ENCODE measurements around the gene MRPL40.
A peak's percentile ranks its signal among the peaks of the same experiment; 100 is the strongest.
"Not testable (repeated sequence)": the region's sequence is repeated elsewhere in the genome, so short reads cannot be mapped to it uniquely, and the experiment has no call there.

Gene MRPL40

GRCh38 chr22:19442166-19442565 is 9.8 kb downstream of the MRPL40 start:
- DNase-seq (ENCODE audit: low read depth), result no peak

DNA sequence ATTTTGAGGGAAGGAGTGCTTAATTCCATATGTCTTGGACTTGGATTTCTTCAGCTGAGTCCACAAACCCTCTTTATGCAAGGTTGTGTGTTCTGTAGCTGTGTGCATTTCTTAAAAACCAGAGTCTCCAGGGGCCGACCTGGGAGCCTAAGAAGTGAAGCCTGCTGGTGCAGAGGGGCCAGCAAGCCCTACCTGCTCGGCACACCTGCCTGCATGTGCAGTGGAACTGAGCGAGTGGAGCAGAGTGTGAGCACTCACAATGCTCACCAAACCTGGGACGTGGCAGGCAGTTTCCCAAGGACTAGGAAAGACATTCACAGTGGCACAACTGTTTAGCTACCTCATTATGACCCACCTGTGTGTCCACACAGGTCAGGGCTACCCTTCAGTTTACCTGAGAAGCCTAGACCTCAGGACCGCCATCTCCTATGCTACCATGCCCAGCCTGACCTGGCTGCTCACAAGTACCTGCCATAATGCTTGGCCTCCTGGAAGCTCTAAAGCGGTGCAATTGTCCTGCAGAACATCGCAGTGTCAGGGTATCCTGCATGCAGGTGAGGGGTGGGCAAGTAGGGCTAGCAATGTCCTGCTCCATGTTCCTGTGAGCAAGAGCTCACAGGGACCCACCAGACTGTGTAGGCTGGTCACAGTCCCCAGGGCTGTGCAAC is 11.3 kb downstream of the MRPL40 start:
- DNase-seq (ENCODE audit: low read depth), result no peak

DNA sequence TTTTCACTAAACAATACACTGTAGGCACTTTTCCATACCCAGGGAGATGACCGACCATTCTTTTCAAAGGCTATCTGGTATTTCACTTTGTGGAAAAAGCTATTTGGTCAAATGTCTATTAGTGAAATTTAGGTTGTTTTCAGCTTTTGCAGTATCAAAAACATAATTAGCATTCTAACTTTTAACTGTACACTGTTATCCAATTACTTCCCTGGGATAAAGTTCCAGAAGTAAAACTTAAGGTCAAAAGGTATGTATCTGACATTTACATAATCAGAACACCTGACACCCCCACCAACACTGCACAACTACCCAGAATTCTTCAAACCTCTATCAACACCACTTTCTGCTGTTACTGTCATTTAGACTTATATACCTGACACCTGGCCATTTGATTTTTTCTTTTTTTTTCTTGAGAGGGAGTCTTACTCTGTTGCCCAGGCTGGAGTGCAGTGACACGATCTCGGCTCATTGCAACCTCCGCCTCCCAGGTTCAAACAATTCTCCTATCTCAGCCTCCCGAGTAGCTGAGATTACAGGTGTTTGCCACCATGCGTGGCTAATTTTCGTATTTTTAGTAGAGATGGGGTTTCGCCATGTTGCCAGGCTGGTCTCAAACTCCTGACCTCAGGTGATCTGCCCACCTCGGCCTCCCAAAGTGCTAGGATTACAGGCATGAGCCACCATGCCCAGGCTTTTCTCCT is 13.1 kb downstream of the MRPL40 start:
- DNase-seq (ENCODE audit: low read depth), result not testable (repeated sequence)

GRCh38 chr22:19446603-19447329 is 14.4 kb downstream of the MRPL40 start:
- no peak for DNase-seq (ENCODE audit: low read depth)

DNA sequence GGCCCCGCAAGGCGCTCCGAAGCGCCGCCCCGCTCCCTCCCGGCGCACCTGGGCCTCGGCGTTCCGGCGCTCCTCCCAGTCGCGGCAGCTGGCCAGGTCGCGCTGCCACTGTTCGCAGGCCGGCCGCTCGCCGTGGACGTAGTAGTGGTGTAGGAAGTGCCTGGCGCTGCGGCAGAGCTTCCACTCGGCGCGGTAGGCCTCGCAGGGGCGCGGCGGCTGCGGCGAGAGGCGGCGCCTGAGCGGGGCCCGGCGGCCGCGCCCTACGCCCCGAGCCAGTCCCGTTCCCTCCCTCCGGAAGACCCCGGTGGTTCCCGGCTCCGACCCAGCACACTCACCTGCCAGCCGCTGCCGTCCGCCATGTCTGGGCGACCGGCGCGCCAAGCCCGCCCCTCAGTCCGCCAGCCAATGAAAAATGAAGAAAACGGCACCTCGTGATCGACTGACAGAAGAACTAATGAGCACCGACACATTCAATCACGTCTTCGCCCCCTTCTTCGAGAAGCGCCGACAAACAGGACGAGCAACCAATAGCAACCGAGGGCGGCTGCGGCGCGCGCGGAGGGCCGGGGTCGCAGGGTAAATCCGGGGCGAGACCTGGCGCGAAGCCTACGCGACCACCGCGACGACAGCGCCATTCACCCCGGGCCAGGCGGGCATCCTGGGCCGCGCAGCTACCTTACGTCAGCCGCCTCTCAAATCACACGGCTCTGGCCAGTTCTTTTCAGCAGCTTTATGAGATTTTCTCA is 15.2 kb downstream of the MRPL40 start, which contains the start of gene C22orf39:
TSS of gene C22orf39 (minus strand) at position 382 of the 746 bp plus-strand sequence. CDS start at position 359, 23 bp downstream.
- peak; percentile 68 for DNase-seq (ENCODE audit: low read depth)

GRCh38 chr22:19448076-19448607 is 15.8 kb downstream of the MRPL40 start:
- DNase-seq (ENCODE audit: low read depth), result no peak

DNA sequence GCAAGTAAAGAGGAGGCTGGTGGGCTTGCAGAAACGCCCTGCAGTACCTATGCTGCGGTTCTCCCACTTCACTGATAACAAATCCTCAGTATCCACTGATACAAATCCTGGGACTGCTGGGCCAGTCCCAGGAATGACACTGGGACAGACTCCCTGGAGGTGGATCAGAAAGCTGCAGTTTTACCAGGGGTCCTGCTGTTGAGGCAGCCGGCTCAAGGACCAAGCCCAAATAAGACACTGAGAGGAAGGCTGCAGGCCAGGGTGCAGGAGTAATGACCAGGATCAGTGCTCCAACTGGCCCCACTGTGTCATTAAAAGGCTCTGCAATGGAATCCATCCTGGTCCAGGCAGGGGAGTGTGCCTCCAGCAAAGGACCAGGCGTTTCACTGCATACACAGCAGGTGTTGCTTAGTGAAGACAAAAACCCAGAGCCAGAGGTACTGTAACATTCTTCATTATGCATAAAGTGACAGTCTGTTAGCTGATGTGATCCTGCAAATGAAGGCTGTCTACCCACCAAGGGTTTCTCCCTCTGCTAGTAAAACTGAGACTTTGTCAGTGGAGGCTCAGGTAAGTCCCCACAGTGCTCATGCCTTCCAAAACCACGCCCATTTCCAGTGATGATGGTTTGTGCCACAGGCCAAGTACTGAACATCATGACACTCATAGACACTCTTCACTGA is 16.5 kb downstream of the MRPL40 start:
- DNase-seq (ENCODE audit: low read depth), result no peak

DNA sequence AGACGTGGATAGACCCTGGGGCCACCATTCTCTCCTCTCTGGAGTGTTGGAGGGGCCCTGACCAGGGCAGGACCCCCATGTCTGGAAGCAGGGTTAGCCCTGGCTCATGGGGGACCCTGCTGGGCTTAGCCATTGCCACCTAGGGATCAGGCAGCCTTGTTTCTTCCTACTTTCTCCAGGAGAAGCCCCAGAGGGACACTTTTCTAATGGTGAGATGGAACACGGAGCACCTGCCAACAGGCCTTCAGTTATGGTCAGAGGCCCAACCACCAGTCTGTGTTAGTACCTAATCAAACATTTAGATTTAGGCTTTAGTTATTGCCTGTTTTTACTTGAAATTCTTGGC is 17.1 kb downstream of the MRPL40 start:
- DNase-seq (ENCODE audit: low read depth), result no peak

DNA sequence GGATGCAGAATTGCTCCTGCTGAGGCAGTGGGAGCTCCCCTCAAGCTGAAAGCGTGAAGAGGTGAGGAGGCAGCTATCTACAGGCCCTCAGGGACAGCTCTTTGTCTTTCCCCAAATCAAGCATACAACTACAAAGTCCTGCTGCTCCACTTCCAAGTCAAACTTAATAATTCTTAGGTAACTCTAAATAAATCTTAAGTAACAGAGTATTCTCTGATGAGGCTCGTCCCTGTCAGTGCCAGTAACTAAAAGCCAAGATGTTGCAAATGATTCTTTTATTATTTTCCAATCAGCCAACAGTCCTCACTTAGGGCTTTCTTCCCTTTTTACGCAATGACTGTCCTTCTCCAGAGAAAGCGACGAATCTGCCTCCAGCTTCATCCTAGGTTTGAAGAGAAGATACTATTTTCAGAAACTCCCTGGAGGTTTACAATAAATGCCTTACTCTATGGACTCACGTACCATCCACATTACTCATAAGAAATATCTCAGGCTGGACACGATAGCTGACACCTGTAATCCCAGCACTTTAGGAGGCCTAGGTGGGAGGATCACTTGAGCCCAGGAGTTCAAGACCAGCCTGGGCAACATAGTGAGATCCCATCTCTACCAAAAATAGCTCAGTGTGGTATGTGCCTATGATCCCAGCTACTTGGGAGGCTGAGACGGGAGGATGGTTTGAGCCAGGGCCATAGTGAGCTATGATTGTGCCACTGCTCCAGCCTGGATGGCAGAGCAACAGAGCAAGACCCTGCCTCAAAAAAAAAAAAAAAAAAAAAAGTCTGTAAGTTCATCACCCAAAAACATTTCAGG is 18.2 kb downstream of the MRPL40 start:
- DNase-seq (ENCODE audit: low read depth), result no peak

DNA sequence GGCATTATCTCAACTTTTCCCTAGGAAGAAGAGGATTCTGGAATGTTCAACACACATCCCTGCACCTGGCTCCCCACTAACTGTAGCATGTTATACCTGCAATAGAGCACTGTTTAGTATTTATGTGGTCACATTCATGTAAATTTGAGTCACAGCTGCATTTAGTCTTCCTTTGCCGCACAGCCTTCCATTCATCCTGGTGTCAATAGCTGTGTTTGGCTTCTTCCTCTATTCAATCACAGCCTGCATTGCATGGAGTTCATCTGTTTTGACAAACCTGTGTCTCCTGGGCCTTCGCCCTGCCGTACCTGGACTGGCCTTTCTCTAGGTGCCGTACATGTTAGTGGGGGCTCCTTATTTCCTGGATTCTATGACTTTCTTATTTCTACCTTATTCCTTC is 19.2 kb downstream of the MRPL40 start:
- no peak for DNase-seq (ENCODE audit: low read depth)

- no peak for DNase-seq (ENCODE audit: low read depth)
These were observed 21.4 kb downstream of the MRPL40 start for GRCh38 chr22:19453718-19454117.

DNA sequence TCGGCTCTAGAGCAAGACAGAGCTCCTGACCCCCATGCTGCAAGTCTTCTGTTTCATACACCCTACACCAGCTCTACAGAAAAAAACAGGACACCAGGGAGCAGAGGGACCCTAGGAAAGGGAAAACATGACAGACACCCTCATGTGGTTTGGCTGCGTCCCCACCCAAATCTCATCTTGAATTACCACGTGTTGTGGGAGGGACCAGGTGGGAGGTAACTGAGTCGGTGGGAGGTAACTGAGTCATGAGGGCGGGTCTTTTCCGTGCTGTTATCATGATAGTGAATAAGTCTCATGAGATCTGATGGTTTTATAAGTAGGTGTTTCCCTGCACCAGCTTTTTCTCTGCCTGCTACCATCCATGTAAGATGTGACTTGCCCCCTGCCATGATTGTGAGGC is 21.8 kb downstream of the MRPL40 start:
- DNase-seq (ENCODE audit: low read depth), result no peak

GRCh38 chr22:19455033-19455432 is 22.7 kb downstream of the MRPL40 start:
- DNase-seq (ENCODE audit: low read depth), result no peak

DNA sequence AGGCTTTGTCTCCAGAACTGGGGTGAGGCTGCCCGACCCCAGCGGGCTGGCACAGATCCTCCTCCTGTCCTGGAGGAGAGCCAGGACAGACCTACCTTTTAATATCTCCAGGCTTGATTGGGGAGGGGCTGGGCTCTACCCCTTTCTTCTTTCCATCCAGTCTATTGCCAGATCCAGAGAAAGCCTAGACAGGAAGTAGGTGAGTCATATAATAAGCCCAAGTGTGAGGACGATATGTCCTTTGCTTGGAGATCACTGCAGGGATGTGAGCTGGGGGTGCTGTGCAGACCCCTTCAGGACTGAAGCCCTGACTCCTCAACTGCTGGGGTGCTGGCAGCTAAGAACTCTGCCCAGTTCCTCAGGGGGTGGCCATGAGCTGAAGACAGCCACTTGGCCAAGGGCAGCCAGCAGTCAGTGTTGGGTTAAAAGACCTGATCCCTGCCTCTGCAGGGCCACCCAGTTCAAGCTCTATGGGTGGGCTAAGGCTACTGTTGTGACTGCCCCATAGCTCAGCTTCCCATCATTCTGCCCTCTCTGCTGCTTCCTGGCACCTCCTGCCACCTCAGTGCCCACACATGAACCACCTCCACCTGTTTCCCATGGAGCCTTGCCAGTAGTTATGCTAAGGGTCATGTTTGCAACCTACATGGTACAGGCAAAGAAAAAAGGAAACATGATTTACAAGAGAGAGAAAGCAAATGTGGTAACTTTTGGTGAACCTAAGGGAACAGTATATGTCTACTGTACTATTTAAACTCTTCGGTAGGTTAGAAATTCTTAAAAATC is 23.4 kb downstream of the MRPL40 start:
- no peak for DNase-seq (ENCODE audit: low read depth)

GRCh38 chr22:19456541-19456940 is 24.2 kb downstream of the MRPL40 start:
- DNase-seq (ENCODE audit: low read depth), result no peak

DNA sequence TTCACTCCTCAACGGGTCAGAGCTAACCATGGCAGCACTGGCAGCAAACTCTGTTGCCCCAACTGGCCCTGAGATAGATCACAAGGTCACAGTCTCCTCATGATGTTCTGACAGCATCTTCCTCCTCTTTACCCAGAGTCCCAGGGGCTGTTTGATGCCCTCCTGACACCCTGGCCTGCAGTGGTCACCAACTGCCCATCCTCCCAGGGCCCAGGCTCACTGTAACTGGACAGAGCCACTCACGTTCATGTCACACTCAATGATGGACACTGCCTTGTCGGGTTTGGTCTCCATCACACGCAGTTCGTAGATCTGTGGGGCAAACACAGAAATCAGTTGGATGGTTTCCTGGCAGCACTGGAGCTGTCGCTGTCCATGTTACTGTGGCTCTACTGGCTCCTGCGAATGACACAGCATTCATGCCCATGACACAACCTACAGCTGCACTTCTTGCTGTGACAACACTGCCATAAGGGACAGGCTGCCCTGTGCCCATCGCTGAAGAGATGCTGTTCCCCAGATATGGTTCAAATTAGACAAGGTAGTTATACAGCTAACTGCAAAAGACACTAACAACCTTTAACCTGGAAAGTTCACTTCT is 25.6 kb downstream of the MRPL40 start:
- DNase-seq (ENCODE audit: low read depth), result no peak

DNA sequence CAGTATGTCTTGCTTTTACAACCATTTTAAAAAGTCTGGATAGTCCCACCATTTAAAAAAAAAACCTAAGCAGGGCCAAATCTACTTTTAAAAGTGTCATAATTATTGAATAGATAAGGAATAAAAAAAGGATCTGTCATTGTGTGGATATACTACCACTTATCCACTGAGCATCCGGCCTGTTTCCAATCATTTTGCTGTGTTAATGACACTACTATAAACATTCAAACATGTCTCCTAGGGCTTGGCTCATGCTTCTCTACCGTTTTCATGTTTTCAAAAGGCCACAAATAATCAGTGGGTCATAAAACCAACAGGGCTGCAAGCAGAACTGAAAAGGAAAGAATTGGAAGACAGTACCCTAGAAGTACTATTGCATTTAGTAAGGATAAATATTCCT is 27.7 kb downstream of the MRPL40 start:
- DNase-seq (ENCODE audit: low read depth), result no peak

- DNase-seq (ENCODE audit: low read depth), result no peak
These were observed 29.2 kb downstream of the MRPL40 start for GRCh38 chr22:19461506-19461905.

GRCh38 chr22:19463008-19463407 is 30.7 kb downstream of the MRPL40 start:
- DNase-seq (ENCODE audit: low read depth), result no peak
